AG04450 (cell line): ENCODE measurements around the gene EFTUD2. TPM values are rescaled to one million over a fixed set of nuclear protein-coding genes. Genes with fewer than 3 reads are reported as not detected.

Experiments
- CTCF ChIA-PET: fragments of 300-600, 350-600 bp; formaldehyde crosslinking; extraction: SDS; loops from one replicate; lab custom pipeline; 2022; ENCODE audit warnings: antibody characterized with exemption, inconsistent platforms; lab: Charles Lee
- POLR2A ChIA-PET: fragments of 350-600 bp; formaldehyde crosslinking; extraction: SDS; loops from one replicate; lab custom pipeline; 2021; ENCODE audit warnings: antibody characterized with exemption, inconsistent platforms; lab: Yijun Ruan, JAX
- DNase-seq: peaks from one replicate; pipeline ENCODE4 v3.0.0-alpha.2; 2011; ENCODE audit warnings: low read depth, low spot score
- H3K27ac ChIP-seq: one replicate; pipeline ENCODE4 v1.5.1; 2012; ENCODE audit warnings: low read depth, low read length, control low read depth
- H3K27me3 ChIP-seq: one replicate; pipeline ENCODE4 v1.6.0; 2012; ENCODE audit warnings: low read length; ENCODE audit not compliant: control insufficient read depth, insufficient read depth
- H3K4me3 ChIP-seq: 2 replicates; pipeline ENCODE4 v1.5.1; 2011; ENCODE audit warnings: mild to moderate bottlenecking, low read depth, low read length, control low read depth
- H3K9me3 ChIP-seq: 2 replicates; pipeline ENCODE4 v1.5.1; 2012; ENCODE audit warnings: low read length; ENCODE audit not compliant: control insufficient read depth, insufficient read depth
- polyA plus RNA-seq: library from polyadenylated mRNA; depleted of rRNA; stranded (reverse); fragments of >200 nt; gene quantifications from 2 replicates; pipeline ENCODE4 v1.2.3, GENCODE V29; 2011; rRNA removed
- small RNA-seq: library from RNA; depleted of rRNA; stranded (forward); fragments of <200 nt; gene quantifications from one replicate; pipeline ENCODE3, GENCODE V24; 2012; ENCODE audit warnings: low read depth; ENCODE audit not compliant: insufficient read length
- TF ChIP-seq, protein P1 (sequence below): IDR thresholded peaks from 2 replicates; pipeline ENCODE4 v1.5.1; 2011; ENCODE audit warnings: low read depth, low read length, control low read depth, inconsistent platforms

The EFTUD2 gene
- polyA plus RNA-seq, 1 experiment = 147 TPM

DNA sequence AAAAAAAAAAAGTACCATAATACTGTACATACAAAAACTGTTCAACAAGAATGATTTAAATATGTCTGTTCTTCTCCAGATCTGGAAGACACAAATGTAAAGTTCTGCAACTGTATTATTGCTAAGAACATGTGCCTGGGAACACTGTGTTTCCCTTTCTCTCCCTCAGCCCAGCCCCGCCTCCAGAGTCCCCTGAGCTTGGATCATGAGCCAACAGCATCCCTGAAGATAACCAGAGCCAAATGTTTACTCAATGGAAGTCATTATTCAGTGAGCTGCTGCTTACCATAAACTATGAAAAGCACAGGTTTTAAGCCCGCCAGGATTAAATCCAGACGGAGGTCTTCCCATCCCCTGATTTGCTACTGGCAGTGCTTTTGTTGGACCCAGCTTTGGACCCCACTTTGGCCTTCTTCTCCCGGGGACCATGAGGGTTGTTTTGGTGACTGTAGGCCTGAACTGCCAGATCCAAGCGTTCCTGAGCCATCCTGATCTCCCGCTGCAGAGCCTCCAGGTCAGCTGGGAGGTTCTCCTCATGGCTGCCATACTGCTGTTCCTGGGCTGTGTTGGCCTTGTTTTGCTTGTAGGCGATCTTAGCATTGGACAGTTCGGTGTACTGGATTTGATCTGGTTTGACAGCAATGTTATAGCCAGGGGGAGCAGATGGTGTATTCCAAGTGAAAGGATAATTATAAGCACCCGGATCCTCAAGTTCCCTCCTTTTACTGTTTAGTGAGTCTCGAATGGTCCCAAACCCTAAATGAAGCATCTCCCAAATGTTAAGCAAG is 94.7 kb downstream of the EFTUD2 start:
- Histone ChIP-seq H3K4me3 (no peak overlapping the region), H3K27ac (no peak overlapping the region), H3K27me3 (no peaks in the 10 kb centered on the region), H3K9me3 (peaks cover 3% of the 10 kb centered on the region; the same call in 1 of the 2 replicates)
- TF ChIP-seq, protein P1, sequence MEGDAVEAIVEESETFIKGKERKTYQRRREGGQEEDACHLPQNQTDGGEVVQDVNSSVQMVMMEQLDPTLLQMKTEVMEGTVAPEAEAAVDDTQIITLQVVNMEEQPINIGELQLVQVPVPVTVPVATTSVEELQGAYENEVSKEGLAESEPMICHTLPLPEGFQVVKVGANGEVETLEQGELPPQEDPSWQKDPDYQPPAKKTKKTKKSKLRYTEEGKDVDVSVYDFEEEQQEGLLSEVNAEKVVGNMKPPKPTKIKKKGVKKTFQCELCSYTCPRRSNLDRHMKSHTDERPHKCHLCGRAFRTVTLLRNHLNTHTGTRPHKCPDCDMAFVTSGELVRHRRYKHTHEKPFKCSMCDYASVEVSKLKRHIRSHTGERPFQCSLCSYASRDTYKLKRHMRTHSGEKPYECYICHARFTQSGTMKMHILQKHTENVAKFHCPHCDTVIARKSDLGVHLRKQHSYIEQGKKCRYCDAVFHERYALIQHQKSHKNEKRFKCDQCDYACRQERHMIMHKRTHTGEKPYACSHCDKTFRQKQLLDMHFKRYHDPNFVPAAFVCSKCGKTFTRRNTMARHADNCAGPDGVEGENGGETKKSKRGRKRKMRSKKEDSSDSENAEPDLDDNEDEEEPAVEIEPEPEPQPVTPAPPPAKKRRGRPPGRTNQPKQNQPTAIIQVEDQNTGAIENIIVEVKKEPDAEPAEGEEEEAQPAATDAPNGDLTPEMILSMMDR = no peak
- no peak for DNase-seq
- CTCF ChIA-PET = interaction anchor here (1.4 kb wide), 1 partner anchor 60 kb away, joined by 5 read pairs; no protein-coding TSS in a partner anchor
- POLR2A ChIA-PET = no interaction called here

DNA sequence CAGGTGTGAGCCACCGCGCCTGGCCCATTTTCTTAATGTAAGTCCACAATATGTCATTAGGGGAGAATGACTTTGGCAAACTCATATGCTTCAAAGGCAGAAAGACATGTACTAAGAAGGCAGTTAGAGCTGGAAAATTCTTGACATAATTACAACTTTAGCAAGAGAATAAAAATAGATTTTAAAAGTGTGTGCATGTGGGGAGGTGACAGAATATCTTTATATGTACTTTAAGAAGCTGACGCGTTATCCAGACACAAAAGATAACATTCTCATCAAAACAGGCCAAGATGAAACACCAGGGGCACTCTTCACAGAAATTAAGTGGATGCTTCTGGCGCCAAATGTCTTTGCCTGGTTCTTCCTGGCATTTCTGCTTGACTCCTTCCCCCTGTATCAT is 97.4 kb downstream of the EFTUD2 start:
- TF ChIP-seq, protein P1 = no peak
- Histone ChIP-seq H3K27me3 (no peaks in the 10 kb centered on the region), H3K4me3 (no peak overlapping the region), H3K9me3 (peaks cover 3% of the 10 kb centered on the region; the same call in 1 of the 2 replicates), H3K27ac (no peak overlapping the region)
- CTCF ChIA-PET = interaction anchor here (0.6 kb wide), 1 partner anchor 334 kb away, joined by 3 read pairs; the partner anchor contains the start of gene ACBD4
- DNase-seq = no peak
- POLR2A ChIA-PET = no interaction called here

Small RNA genes within 50 kb of the gene (small RNA-seq; reads per million reads assigned to genes)
- gene CCDC103 = not detected
- 1.3 reads per million for gene MIR6783
- not detected for gene RN7SL405P

Other genes with a start within 250 kb of the EFTUD2 start
- 0.21 and 0.36 TPM in 2 replicates for gene MEIOC, start 243.0 kb downstream of the EFTUD2 start, polyA plus RNA-seq
- gene CCDC43, start 209.7 kb downstream of the EFTUD2 start, polyA plus RNA-seq = 13.4 and 18.0 TPM in 2 replicates
- 2.6 and 3.0 TPM in 2 replicates for gene DBF4B, start 190.8 kb downstream of the EFTUD2 start, polyA plus RNA-seq
- 0.29 and 0.37 TPM in 2 replicates for gene ADAM11, start 140.5 kb downstream of the EFTUD2 start, polyA plus RNA-seq
- gene GJC1, start 69.2 kb downstream of the EFTUD2 start, polyA plus RNA-seq = 20.6 and 22.1 TPM in 2 replicates
- gene HIGD1B, start 51.6 kb downstream of the EFTUD2 start, polyA plus RNA-seq = not detected in 2 replicates
- 0.40 and 0.46 TPM in 2 replicates for gene GFAP, start 16.1 kb upstream of the EFTUD2 start, polyA plus RNA-seq
- gene KIF18B, start 48.3 kb upstream of the EFTUD2 start, polyA plus RNA-seq = 2.4 and 2.6 TPM in 2 replicates
- gene C1QL1, start 68.9 kb upstream of the EFTUD2 start, polyA plus RNA-seq = 1.9 and 2.2 TPM in 2 replicates
- 21.8 and 29.1 TPM in 2 replicates for gene DCAKD, start 152.2 kb upstream of the EFTUD2 start, polyA plus RNA-seq
- 60.6 and 63.6 TPM in 2 replicates for gene NMT1, start 161.9 kb upstream of the EFTUD2 start, polyA plus RNA-seq
- 28.2 and 42.3 TPM in 2 replicates for gene PLCD3, start 233.1 kb upstream of the EFTUD2 start, polyA plus RNA-seq
- gene ACBD4, start 236.2 kb upstream of the EFTUD2 start, polyA plus RNA-seq = 4.0 and 4.7 TPM in 2 replicates
- 12.4 and 13.2 TPM in 2 replicates for gene HEXIM1, start 249.0 kb upstream of the EFTUD2 start, polyA plus RNA-seq